Measurements from ENCODE around the gene YPEL2.

DNA sequence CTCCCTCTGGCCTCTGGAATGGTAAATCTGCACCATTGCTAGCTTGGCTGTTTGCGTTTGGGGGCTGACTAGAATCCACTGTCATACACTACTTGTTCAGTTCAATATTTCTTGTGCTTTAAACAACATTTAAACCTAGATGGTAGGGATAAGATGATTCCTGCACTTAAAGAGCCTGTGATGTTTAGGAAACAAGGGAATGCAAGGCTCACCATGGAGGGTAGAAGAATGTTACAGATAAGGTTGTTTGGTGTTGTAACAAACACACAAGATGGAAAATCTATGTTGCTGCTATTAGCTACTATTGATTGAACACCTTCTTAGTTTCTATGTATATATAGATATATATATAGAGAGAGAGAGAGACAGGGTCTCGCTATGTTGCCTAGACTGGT, 31.4 kb downstream of the YPEL2 start:
- TF ChIP-seq, protein P1, sequence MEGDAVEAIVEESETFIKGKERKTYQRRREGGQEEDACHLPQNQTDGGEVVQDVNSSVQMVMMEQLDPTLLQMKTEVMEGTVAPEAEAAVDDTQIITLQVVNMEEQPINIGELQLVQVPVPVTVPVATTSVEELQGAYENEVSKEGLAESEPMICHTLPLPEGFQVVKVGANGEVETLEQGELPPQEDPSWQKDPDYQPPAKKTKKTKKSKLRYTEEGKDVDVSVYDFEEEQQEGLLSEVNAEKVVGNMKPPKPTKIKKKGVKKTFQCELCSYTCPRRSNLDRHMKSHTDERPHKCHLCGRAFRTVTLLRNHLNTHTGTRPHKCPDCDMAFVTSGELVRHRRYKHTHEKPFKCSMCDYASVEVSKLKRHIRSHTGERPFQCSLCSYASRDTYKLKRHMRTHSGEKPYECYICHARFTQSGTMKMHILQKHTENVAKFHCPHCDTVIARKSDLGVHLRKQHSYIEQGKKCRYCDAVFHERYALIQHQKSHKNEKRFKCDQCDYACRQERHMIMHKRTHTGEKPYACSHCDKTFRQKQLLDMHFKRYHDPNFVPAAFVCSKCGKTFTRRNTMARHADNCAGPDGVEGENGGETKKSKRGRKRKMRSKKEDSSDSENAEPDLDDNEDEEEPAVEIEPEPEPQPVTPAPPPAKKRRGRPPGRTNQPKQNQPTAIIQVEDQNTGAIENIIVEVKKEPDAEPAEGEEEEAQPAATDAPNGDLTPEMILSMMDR (IDR thresholded peaks at IDR 0.05; ENCODE audit: poor library complexity): no peak
- TF ChIP-seq EZH2phosphoT487 (IDR thresholded peaks at IDR 0.05; ENCODE audit: low read depth, severe bottlenecking, unreplicated experiment): no peak

All from hepatocyte (in vitro differentiated cells).